ENCODE measurements around the gene FOXC1. TPM values are rescaled to one million over a fixed set of nuclear protein-coding genes. Genes with fewer than 3 reads are reported as not detected.

Gene FOXC1
- total and polyA plus RNA-seq, 8 donors = 0.75 to 3.4 (median 1.0) TPM

GRCh38 chr6:1605004-1605892, 4.5 kb upstream of the FOXC1 start:
- DNase-seq = no peak
- Histone ChIP-seq H3K4me3 (peak overlapping the region; percentile 36), H3K36me3 (no peaks in the 10 kb centered on the region), H3K27me3 (peaks cover 85 to 99% of the 10 kb centered on the region in 2 donors), H3K9me3 (no peaks in the 10 kb centered on the region), H3K27ac (no peak overlapping the region), H3K4me1 (peaks cover 17 to 43% of the 10 kb centered on the region in 2 donors)
- peak; percentile 4 for ATAC-seq
- intact Hi-C loops (cut with DNase I) = loop anchor here in 1 of 2 donors (5.0 to 10.0 kb wide), 5 partner anchors 80 to 840 kb away; no protein-coding TSS in a partner anchor
- TF ChIP-seq, protein P1, sequence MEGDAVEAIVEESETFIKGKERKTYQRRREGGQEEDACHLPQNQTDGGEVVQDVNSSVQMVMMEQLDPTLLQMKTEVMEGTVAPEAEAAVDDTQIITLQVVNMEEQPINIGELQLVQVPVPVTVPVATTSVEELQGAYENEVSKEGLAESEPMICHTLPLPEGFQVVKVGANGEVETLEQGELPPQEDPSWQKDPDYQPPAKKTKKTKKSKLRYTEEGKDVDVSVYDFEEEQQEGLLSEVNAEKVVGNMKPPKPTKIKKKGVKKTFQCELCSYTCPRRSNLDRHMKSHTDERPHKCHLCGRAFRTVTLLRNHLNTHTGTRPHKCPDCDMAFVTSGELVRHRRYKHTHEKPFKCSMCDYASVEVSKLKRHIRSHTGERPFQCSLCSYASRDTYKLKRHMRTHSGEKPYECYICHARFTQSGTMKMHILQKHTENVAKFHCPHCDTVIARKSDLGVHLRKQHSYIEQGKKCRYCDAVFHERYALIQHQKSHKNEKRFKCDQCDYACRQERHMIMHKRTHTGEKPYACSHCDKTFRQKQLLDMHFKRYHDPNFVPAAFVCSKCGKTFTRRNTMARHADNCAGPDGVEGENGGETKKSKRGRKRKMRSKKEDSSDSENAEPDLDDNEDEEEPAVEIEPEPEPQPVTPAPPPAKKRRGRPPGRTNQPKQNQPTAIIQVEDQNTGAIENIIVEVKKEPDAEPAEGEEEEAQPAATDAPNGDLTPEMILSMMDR (IDR thresholded peaks at IDR 0.05) = no peak

DNA sequence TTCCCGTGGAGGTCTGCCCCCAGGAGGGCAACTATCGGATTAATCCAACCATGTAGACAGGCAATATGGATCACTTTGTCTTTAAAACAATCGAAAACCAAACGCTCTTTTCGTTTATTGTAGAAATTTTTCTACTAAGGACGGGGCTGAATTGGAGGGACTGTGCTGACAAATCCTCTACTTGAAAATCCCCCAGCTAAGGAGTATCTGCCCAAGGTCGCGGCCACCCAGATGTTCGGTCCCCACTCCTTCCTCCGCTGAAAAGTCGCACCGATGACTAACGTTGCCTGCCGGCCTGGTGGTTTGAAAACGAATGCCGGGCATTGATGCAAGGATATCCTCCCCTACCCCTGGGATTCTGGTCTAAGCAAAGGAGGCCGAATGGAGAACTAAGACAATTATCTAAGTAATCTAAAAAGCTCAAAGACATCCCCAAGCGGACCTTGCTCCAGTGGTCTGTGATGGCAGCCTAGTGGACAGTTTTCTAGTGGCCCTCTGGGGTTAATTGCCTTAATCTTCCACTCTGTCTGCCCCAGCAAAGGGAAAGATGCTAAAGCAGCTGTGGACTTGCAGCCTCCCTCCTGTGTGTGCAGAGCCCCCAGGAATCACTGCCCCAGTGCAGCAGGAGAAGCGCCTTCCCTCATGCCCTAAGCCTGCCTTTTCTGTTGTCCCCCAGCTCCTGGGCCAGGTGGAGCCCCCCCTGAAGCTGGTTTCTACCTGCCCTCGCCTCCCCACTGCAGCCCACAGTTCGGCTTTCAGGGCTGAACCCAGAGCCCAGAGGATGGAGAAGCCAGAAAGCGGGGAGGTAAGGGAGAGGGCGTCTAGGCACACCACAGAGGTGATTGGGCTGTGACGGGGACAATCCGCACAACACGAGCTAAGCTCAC, 3.6 kb upstream of the FOXC1 start:
- TF ChIP-seq, protein P1 (IDR thresholded peaks at IDR 0.05) = no peak
- Histone ChIP-seq H3K4me1 (peaks cover 17 to 52% of the 10 kb centered on the region in 2 donors), H3K4me3 (no peak overlapping the region), H3K9me3 (no peaks in the 10 kb centered on the region), H3K36me3 (no peaks in the 10 kb centered on the region), H3K27ac (no peak overlapping the region), H3K27me3 (peaks cover 84 to 100% of the 10 kb centered on the region in 2 donors)
- intact Hi-C loops (cut with DNase I) = loop anchor here in 1 of 2 donors (5.0 to 10.0 kb wide), 5 partner anchors 79 to 839 kb away; no protein-coding TSS in a partner anchor
- ATAC-seq (no peak), DNase-seq (no peak)

GRCh38 chr6:1606780-1607515, 2.8 kb upstream of the FOXC1 start:
- Histone ChIP-seq H3K27me3 (peaks cover 82 to 100% of the 10 kb centered on the region in 2 donors), H3K36me3 (no peaks in the 10 kb centered on the region), H3K9me3 (no peaks in the 10 kb centered on the region), H3K4me3 (no peak overlapping the region), H3K4me1 (peaks cover 20 to 60% of the 10 kb centered on the region in 2 donors), H3K27ac (no peak overlapping the region)
- ATAC-seq (no peak), DNase-seq (no peak)
- TF ChIP-seq, protein P1 (IDR thresholded peaks at IDR 0.05) = no peak
- intact Hi-C loops (cut with DNase I) = loop anchor here in 1 of 2 donors (5.0 to 10.0 kb wide), 5 partner anchors 78 to 838 kb away; no protein-coding TSS in a partner anchor

GRCh38 chr6:1607516-1608221, 2.0 kb upstream of the FOXC1 start:
- no peaks in the 10 kb centered on the region for H3K9me3 ChIP-seq
- intact Hi-C loops (cut with DNase I) = loop anchor here in 1 of 2 donors (5.0 to 10.0 kb wide), 5 partner anchors 77 to 837 kb away; no protein-coding TSS in a partner anchor
- peaks cover 82 to 100% of the 10 kb centered on the region in 2 donors for H3K27me3 ChIP-seq
- TF ChIP-seq, protein P1 (IDR thresholded peaks at IDR 0.05) = no peak
- ATAC-seq = no peak
- H3K4me3 ChIP-seq = no peak overlapping the region
- H3K4me1 ChIP-seq = peaks cover 20 to 67% of the 10 kb centered on the region in 2 donors
- no peaks in the 10 kb centered on the region for H3K36me3 ChIP-seq
- H3K27ac ChIP-seq = no peak overlapping the region
- DNase-seq = no peak

Data from left lung (tissue), 10 donors.